A549 (cell line): ENCODE results near the gene IL4I1. TPM values are rescaled to one million over a fixed set of nuclear protein-coding genes. Genes with fewer than 3 reads are reported as not detected.
A peak's percentile ranks its signal among the peaks of the same experiment; 100 is the strongest.

Experiments used
- ATAC-seq, 2 experiments: fragments of 200-7000 bp in 1 of 2; fragments of >200 bp in 1 of 2; cut with Nextera tagmentation in 1 of 2; cut with Tn5 transposase in 1 of 2; 3 replicates each; pipeline versions ENCODE4 v1.8.0 to v1.9.1; 2018 to 2020; ENCODE audit warnings: mild to moderate bottlenecking in 1 of 2, moderate library complexity in 1 of 2
- CTCF ChIA-PET: fragments of 300-600 bp; sonication (Branson Sonifier 250); formaldehyde crosslinking; extraction: SDS; loops from one replicate; lab custom pipeline; 2021; ENCODE audit warnings: antibody characterized with exemption, inconsistent platforms; lab: Yijun Ruan, JAX
- POLR2A ChIA-PET: fragments of 350-600 bp; formaldehyde crosslinking; extraction: SDS; loops from one replicate; lab custom pipeline; 2021; ENCODE audit warnings: antibody characterized with exemption, inconsistent platforms; lab: Yijun Ruan, JAX
- DNase-seq, 2 experiments: peaks; one replicate each; pipeline versions ENCODE4 v3.0.0 to v3.0.0-alpha.2; 2011 to 2016; ENCODE audit warnings: low read depth in 1 of 2, low spot score in 1 of 2
- FAIRE-seq: peaks from 2 replicates; lab custom pipeline; 2011; peaks lifted over from hg19 to GRCh38; lab: Jason Lieb, UNC
- H3K27ac ChIP-seq, 2 experiments: fragments of >200 bp; sonication (Bioruptor Twin); formaldehyde crosslinking; 3 replicates each; pipeline ENCODE4 v1.5.1; 2016 to 2017
- H3K4me1 ChIP-seq: fragments of >200 bp; sonication (Bioruptor Twin); formaldehyde crosslinking; 3 replicates; pipeline ENCODE4 v1.6.1; 2016
- H3K4me2 ChIP-seq: fragments of >200 bp; sonication (Bioruptor Twin); formaldehyde crosslinking; 3 replicates; pipeline ENCODE4 v1.6.1; 2016
- H3K4me3 ChIP-seq: fragments of >200 bp; sonication (Bioruptor Twin); formaldehyde crosslinking; 3 replicates; pipeline ENCODE4 v1.5.1; 2016
- H3K9me3 ChIP-seq: fragments of >200 bp; sonication (Bioruptor Twin); formaldehyde crosslinking; 3 replicates; pipeline ENCODE4 v1.6.1; 2016
- EHF ChIP-seq: fragments of 250-450 bp; sonication (Bioruptor Pico); IDR thresholded peaks from 2 replicates; pipeline ENCODE4 v1.5.0; 2020; ENCODE audit warnings: mild to moderate bottlenecking
- EP300 ChIP-seq, 2 experiments: fragments of >200 bp; sonication (Bioruptor Twin); formaldehyde crosslinking; IDR thresholded peaks; 2 replicates in 1 of 2; 3 replicates in 1 of 2; pipeline ENCODE4 v1.6.1; 2016 to 2017
- ESRRA ChIP-seq: fragments of 150-350 bp; IDR thresholded peaks from 2 replicates; pipeline ENCODE4 v1.6.1; 2014; ENCODE audit warnings: mild to moderate bottlenecking, low read length, borderline replicate concordance
- FOXS1 ChIP-seq: fragments of 250-450 bp; sonication (Bioruptor Pico); IDR thresholded peaks from 2 replicates; pipeline ENCODE4 v1.5.0; 2020; ENCODE audit warnings: mild to moderate bottlenecking, moderate library complexity
- HEYL ChIP-seq: fragments of 250-450 bp; sonication (Bioruptor Pico); IDR thresholded peaks from 2 replicates; pipeline ENCODE4 v1.8.0; 2021; ENCODE audit warnings: mild to moderate bottlenecking, moderate library complexity
- HOXA7 ChIP-seq: fragments of 250-450 bp; sonication (Bioruptor Pico); IDR thresholded peaks from 2 replicates; pipeline ENCODE4 v1.5.0; 2020; ENCODE audit warnings: mild to moderate bottlenecking, moderate library complexity
- HOXB5 ChIP-seq: fragments of 250-450 bp; sonication (Bioruptor Pico); IDR thresholded peaks from 2 replicates; pipeline ENCODE4 v1.5.0; 2020; ENCODE audit warnings: mild to moderate bottlenecking, moderate library complexity
- JUN ChIP-seq, 2 experiments: fragments of >200 bp; sonication (Bioruptor Twin); formaldehyde crosslinking; IDR thresholded peaks; 2 replicates in 1 of 2; 3 replicates in 1 of 2; pipeline ENCODE4 v1.6.1; 2016 to 2017
- KDM1A ChIP-seq: fragments of 200-600 bp; sonication (generic); IDR thresholded peaks from 2 replicates; pipeline ENCODE4 v1.6.1; 2016; ENCODE audit warnings: low read depth, mild to moderate bottlenecking
- MAZ ChIP-seq: fragments of 150-350 bp; IDR thresholded peaks from 2 replicates; pipeline ENCODE4 v1.6.1; 2014; ENCODE audit warnings: antibody characterized with exemption, low read depth, low read length, borderline replicate concordance
- NPAS2 ChIP-seq: fragments of 250-450 bp; sonication (Bioruptor Pico); IDR thresholded peaks from 2 replicates; pipeline ENCODE4 v1.8.0; 2022; ENCODE audit warnings: mild to moderate bottlenecking, moderate library complexity, borderline replicate concordance
- PBX3 ChIP-seq: IDR thresholded peaks from 2 replicates; pipeline ENCODE4 v1.6.1; 2012
- PHF8 ChIP-seq: fragments of 200-600 bp; sonication (generic); IDR thresholded peaks from 2 replicates; pipeline ENCODE4 v1.6.1; 2016; ENCODE audit warnings: low read depth, mild to moderate bottlenecking, antibody characterized with exemption, moderate library complexity, borderline replicate concordance
- POLR2AphosphoS2 ChIP-seq: conservative IDR thresholded peaks from 2 replicates; pipeline ENCODE4 v1.6.1; 2012; ENCODE audit warnings: low read length, improper control_type of control experiment, inconsistent platforms
- RNF2 ChIP-seq: fragments of 200-600 bp; sonication (generic); IDR thresholded peaks from 2 replicates; pipeline ENCODE4 v1.6.1; 2016; ENCODE audit warnings: low read depth, mild to moderate bottlenecking, antibody characterized with exemption, moderate library complexity, borderline replicate concordance
- SMC3 ChIP-seq: fragments of >200 bp; sonication (Bioruptor Twin); formaldehyde crosslinking; IDR thresholded peaks from 3 replicates; pipeline ENCODE4 v1.6.1; 2018; ENCODE audit warnings: inconsistent platforms
- USF2 ChIP-seq: fragments of 450-650 bp; IDR thresholded peaks from 2 replicates; pipeline ENCODE4 v1.6.1; 2014; ENCODE audit warnings: antibody characterized with exemption
- ZFP36 ChIP-seq: fragments of 450-650 bp; IDR thresholded peaks from 2 replicates; pipeline ENCODE4 v1.6.1; 2014; ENCODE audit warnings: borderline replicate concordance; ENCODE audit not compliant: partially characterized antibody
- ZSCAN20 ChIP-seq: fragments of 250-450 bp; sonication (Bioruptor Pico); IDR thresholded peaks from 2 replicates; pipeline ENCODE4 v1.8.0; 2022; ENCODE audit warnings: mild to moderate bottlenecking, moderate library complexity
- WGBS: methylation state at CpG from one replicate; pipeline ENCODE4 v1.1.6; 2017; ENCODE audit errors: missing lambda C conversion rate; 5-methylcytosine and 5-hydroxymethylcytosine counted together
- polyA plus RNA-seq, 4 experiments: library from polyadenylated mRNA; depleted of rRNA in 3 of 4; stranded (reverse); fragments of >200 nt; fragmentation: RNase III in 1 of 4; extraction: RNeasy Plus Mini Kit Qiagen cat#74134 plus additional on column Dnase treatment in 1 of 4; gene quantifications; 2 replicates in 3 of 4; 3 replicates in 1 of 4; pipeline ENCODE4 v1.2.3, GENCODE V29; 2011 to 2017
- TF ChIP-seq, protein P1 (sequence below): fragments of 250-450 bp; sonication (Bioruptor Pico); IDR thresholded peaks from 2 replicates; pipeline ENCODE4 v1.5.0; 2021; ENCODE audit warnings: mild to moderate bottlenecking, moderate library complexity, borderline replicate concordance
- TF ChIP-seq, protein P2 (sequence below): fragments of 200-600 bp; sonication (generic); IDR thresholded peaks from 2 replicates; pipeline ENCODE4 v1.6.1; 2016; ENCODE audit warnings: antibody characterized with exemption, mild to moderate bottlenecking, moderate library complexity

Gene IL4I1
- polyA plus RNA-seq, 2 of the 4 experiments (the other 2 are of a cell fraction) = 0.18 to 0.62 TPM

DNA sequence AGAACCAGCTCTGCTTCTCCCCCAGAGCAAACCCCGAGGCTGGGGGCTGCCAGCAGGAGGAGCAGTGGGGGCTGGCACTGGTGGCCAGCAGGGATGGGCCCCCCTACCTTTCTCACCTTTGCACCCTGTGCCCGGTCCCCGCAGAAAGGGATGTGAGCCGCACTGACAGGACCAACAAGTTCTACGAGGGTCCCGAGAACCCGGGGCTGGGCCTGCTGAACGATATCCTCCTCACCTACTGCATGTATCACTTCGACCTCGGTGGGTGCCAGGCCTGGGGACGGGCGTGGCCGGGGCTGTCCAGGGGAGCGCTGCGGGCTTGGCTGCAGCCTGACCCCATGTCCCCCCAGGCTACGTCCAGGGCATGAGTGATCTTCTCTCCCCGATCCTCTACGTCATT lies 12.6 kb downstream of the IL4I1 start:
- Histone ChIP-seq H3K4me3 (no peak overlapping the region), H3K9me3 (peaks cover 10% of the 10 kb centered on the region), H3K4me2 (no peak overlapping the region), H3K4me1 (peaks cover 2% of the 10 kb centered on the region; the same call in 2 of the 3 replicates), H3K27ac (peak overlapping the region in 1 of 2 experiments; percentile 53; a peak in 2 of 6 replicates)
- 92% methylated on average over 18 of the region's 18 CpGs for WGBS
- FAIRE-seq (no peak), ATAC-seq (no peak), DNase-seq (no peak)
- no peak for TF ChIP-seq HEYL (CRISPR knock-in tag)
- no peak for TF ChIP-seq RNF2
- TF ChIP-seq PHF8 = no peak
- TF ChIP-seq, protein P1, sequence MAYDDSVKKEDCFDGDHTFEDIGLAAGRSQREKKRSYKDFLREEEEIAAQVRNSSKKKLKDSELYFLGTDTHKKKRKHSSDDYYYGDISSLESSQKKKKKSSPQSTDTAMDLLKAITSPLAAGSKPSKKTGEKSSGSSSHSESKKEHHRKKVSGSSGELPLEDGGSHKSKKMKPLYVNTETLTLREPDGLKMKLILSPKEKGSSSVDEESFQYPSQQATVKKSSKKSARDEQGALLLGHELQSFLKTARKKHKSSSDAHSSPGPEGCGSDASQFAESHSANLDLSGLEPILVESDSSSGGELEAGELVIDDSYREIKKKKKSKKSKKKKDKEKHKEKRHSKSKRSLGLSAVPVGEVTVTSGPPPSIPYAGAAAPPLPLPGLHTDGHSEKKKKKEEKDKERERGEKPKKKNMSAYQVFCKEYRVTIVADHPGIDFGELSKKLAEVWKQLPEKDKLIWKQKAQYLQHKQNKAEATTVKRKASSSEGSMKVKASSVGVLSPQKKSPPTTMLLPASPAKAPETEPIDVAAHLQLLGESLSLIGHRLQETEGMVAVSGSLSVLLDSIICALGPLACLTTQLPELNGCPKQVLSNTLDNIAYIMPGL = no peak
- TF ChIP-seq PBX3 = no peak
- CTCF ChIA-PET = interaction anchor here (2.2 kb wide), 1 partner anchor 13 kb away, joined by 6 read pairs; the partner anchor contains the start of gene IL4I1
- POLR2A ChIA-PET = no interaction called here

DNA sequence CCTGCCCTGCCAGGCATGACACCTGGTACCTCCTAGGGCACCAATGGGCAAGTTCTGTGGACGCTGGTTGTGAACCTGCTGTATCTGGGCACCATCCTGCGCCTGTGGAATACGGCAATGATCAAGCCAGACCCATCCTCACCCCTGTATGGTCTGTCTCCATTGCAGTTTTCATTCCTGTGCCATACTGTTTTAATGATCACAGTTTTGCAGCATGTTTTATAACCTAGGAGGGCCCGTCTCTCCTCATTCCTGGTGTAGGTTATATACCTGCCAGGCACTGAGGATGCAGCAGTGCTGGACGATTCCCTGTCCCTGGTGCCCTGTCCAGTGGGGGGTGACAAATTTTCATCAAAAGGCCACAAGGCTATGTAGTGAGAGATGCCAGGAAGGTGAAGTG lies 13.6 kb downstream of the IL4I1 start:
- WGBS = 92% methylated on average over 5 of the region's 5 CpGs
- no peak overlapping the region for H3K4me2 ChIP-seq
- H3K4me1 ChIP-seq = peaks cover 11% of the 10 kb centered on the region
- no peak for DNase-seq
- H3K9me3 ChIP-seq = peaks cover 10% of the 10 kb centered on the region
- ChIA-PET CTCF (interaction anchor here (2.2 kb wide), 1 partner anchor 14 kb away, joined by 6 read pairs; the partner anchor contains the start of gene IL4I1), POLR2A (no interaction called here)
- TF ChIP-seq, protein P1 = no peak
- peak; percentile 85; the same call in 1 of the 2 replicates for TF ChIP-seq KDM1A
- no peak overlapping the region for H3K27ac ChIP-seq
- no peak overlapping the region for H3K4me3 ChIP-seq
- no peak for FAIRE-seq
- no peak for ATAC-seq

DNA sequence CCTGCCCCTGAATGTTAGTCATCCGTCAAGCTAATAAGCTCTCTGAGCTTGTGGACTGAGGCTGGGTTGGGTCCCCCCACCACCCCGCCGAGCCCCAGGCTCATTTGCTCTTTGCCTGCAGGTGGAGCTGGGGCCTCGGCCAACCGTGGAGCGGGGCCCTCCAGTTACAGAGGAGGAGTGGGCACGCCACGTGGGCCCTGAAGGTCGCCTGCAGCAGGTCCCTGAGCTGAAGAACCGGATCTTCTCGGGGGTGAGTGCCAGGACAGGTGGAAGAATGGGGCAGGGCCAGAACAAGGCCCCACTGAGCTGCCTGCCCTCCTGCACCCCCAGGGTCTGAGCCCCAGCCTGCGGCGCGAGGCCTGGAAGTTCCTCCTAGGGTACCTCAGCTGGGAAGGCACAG lies 14.0 kb downstream of the IL4I1 start:
- 98% methylated on average over 11 of the region's 14 CpGs for WGBS
- CTCF ChIA-PET = interaction anchor here (0.8 to 2.2 kb wide), 3 partner anchors 15 to 253 kb away, joined by 3 to 6 read pairs (median 3); partner anchors contain the start of gene IL4I1

More for the DNA sequence above, 14.0 kb downstream of the IL4I1 start:
- Histone ChIP-seq H3K9me3 (peaks cover 10% of the 10 kb centered on the region), H3K27ac (no peak overlapping the region), H3K4me2 (no peak overlapping the region), H3K4me1 (peaks cover 11% of the 10 kb centered on the region), H3K4me3 (no peak overlapping the region)
- no peak for DNase-seq
- TF ChIP-seq FOXS1 (CRISPR knock-in tag) = no peak
- TF ChIP-seq ZFP36 = no peak
- TF ChIP-seq, protein P1 = no peak
- no peak for TF ChIP-seq HOXB5 (CRISPR knock-in tag)
- no peak for TF ChIP-seq POLR2AphosphoS2
- no peak for TF ChIP-seq ZSCAN20 (CRISPR knock-in tag)
- TF ChIP-seq ESRRA = no peak
- no peak for TF ChIP-seq EP300 (IDR thresholded peaks at IDR 0.05)
- no peak for TF ChIP-seq JUN (IDR thresholded peaks at IDR 0.05)
- TF ChIP-seq KDM1A = no peak
- TF ChIP-seq, protein P2, sequence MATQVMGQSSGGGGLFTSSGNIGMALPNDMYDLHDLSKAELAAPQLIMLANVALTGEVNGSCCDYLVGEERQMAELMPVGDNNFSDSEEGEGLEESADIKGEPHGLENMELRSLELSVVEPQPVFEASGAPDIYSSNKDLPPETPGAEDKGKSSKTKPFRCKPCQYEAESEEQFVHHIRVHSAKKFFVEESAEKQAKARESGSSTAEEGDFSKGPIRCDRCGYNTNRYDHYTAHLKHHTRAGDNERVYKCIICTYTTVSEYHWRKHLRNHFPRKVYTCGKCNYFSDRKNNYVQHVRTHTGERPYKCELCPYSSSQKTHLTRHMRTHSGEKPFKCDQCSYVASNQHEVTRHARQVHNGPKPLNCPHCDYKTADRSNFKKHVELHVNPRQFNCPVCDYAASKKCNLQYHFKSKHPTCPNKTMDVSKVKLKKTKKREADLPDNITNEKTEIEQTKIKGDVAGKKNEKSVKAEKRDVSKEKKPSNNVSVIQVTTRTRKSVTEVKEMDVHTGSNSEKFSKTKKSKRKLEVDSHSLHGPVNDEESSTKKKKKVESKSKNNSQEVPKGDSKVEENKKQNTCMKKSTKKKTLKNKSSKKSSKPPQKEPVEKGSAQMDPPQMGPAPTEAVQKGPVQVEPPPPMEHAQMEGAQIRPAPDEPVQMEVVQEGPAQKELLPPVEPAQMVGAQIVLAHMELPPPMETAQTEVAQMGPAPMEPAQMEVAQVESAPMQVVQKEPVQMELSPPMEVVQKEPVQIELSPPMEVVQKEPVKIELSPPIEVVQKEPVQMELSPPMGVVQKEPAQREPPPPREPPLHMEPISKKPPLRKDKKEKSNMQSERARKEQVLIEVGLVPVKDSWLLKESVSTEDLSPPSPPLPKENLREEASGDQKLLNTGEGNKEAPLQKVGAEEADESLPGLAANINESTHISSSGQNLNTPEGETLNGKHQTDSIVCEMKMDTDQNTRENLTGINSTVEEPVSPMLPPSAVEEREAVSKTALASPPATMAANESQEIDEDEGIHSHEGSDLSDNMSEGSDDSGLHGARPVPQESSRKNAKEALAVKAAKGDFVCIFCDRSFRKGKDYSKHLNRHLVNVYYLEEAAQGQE = no peak
- TF ChIP-seq EHF (CRISPR knock-in tag) = no peak
- no peak for TF ChIP-seq MAZ
- TF ChIP-seq NPAS2 = no peak
- TF ChIP-seq HOXA7 (CRISPR knock-in tag) = no peak
- TF ChIP-seq USF2 = no peak
- no peak for TF ChIP-seq SMC3
- no peak for FAIRE-seq
- no peak for ATAC-seq
- POLR2A ChIA-PET = no interaction called here
